GM21723 (cell line): ENCODE measurements around the gene ARIH2.

Experiments used
- ATAC-seq: cut with Tn5 transposase; IDR thresholded peaks from one replicate; pipeline ENCODE4 v1.9.1; 2021; ENCODE audit warnings: mild to moderate bottlenecking, moderate library complexity; ENCODE audit not compliant: unreplicated experiment

ARIH2 gene

DNA sequence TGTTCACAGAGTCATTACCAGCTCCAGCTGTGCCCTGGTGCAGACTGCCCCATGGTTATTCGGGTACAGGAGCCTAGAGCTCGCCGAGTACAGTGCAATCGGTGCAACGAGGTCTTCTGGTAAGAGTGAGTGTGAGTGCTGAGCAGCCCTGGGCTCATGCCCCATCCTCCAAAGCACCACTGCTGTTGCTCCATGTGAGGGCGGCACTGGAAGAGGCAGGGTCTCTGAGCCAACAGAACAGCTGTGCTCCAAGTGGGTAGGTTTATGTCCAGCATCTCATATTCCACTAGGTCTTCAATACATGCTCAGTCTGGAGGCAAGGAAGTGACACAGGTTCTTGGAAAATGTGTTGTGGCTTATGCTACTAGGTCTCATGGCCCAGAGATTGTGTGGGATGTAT lies 51.9 kb downstream of the ARIH2 start:
- no peak for ATAC-seq

GRCh38 chr3:48974076-48974864 lies 55.6 kb downstream of the ARIH2 start:
- ATAC-seq = no peak

DNA sequence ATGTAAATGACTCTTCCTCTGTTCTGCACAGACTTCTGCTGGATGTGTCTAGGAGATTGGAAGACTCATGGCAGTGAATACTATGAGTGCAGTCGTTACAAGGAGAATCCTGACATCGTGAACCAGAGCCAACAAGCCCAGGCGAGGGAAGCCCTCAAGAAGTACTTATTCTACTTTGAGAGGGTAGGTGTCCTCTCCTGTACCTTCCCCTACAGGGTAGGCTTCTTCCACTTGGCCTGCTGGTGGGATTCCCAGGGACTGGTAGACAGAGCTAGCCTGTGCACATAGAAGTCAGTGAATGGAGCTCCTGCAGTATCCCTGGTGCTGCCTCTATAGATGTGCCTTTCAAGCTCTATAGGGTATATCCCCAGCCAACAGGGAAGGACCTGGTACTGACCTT lies 60.8 kb downstream of the ARIH2 start:
- ATAC-seq = no peak

DNA sequence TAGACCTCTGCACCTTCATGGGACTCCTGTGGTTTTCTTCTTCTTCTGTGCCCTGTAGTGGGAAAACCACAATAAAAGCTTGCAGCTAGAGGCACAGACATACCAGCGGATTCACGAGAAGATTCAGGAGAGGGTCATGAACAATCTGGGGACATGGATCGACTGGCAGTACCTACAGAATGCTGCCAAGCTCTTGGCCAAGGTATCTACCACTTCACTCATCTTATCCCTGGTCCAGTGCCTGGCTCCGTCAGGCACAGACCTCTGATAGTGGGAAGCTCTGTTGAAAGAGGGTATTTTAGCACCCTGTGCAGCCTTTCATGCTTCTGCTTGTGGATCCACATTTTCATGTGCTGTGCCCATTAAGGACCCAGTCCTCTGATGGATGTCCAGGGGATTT lies 61.7 kb downstream of the ARIH2 start:
- ATAC-seq = no peak

DNA sequence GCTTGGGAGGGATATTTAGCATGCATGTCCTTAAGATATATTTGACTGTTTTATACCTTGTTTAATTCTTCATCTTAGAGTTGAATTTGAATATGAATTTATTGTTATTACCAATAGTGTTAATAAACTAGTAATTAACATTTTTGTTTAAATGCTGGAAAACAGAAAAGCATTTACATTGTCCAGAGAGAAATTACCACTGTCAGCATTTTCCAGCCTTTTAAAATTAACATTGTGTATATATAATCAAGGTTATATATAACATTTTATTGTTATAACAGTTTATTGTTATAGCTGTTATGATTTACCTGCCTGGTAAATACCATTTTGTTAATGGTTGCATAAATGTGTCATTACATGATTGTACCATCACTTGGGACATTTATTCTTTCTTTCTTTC lies 63.4 kb downstream of the ARIH2 start:
- ATAC-seq = no peak

- no peak for ATAC-seq
These were observed 64.0 kb downstream of the ARIH2 start for GRCh38 chr3:48982686-48983085.

GRCh38 chr3:48983096-48983495 lies 64.5 kb downstream of the ARIH2 start:
- no peak for ATAC-seq

GRCh38 chr3:48984663-48985062 lies 66.0 kb downstream of the ARIH2 start:
- no peak for ATAC-seq

DNA sequence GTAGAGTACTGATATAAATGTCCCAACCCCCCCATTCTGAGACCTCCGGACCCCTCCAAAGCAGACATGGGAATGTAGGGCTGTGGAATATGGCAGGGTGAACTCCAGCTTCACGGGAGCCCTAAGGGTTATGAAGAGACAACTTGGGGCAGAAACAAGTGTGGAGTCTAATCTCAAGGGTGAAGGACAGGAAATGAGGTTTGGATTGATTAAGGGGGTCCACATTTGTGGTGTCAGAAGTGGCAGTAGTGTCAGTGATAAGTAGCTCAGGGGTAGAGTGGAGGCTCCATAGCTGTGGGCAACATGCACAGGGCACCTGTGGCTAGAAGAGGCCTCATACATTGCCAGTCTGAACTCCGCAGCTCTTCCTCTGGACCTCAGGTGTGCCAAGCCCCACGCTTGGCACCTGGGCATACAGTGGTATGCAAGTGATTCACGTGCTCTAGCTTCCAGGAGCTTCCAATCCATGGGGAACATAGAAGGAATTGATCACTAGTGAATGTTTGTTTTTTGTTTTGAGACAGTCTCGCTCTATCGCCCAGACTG lies 67.3 kb downstream of the ARIH2 start:
- no peak for ATAC-seq

DNA sequence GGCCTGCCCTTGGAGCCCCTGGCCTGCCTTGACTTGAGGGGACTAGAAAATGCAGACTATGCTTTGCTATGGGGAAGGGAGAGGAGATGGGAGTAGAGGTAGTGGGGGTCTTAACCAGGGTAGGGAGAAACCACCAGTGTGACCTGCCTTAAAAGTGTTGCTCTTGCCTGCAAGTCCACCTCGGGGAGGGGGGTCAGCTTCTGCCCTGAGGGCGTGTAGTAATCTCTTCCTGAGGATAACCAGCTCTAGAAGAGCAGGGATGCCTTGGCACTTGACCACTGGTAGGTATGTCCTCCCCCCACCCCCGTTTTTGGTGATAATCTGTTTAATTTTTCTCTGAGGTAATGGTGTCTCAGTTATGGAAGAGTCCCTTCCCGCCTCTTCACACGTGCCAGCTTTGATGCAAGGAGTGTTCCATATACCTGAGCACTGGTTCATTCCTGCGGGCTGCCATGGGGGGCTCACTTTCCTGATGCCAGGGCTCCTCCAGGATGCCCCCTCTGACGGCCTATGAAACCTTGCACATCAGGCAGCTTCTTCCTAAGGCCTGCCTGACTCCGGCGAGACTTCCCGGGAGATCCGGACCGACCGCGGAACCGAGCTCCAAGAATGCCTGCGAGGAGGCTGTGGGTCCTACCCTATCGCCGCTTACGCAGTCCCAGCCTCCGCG lies 70.6 kb downstream of the ARIH2 start:
- no peak for ATAC-seq

DNA sequence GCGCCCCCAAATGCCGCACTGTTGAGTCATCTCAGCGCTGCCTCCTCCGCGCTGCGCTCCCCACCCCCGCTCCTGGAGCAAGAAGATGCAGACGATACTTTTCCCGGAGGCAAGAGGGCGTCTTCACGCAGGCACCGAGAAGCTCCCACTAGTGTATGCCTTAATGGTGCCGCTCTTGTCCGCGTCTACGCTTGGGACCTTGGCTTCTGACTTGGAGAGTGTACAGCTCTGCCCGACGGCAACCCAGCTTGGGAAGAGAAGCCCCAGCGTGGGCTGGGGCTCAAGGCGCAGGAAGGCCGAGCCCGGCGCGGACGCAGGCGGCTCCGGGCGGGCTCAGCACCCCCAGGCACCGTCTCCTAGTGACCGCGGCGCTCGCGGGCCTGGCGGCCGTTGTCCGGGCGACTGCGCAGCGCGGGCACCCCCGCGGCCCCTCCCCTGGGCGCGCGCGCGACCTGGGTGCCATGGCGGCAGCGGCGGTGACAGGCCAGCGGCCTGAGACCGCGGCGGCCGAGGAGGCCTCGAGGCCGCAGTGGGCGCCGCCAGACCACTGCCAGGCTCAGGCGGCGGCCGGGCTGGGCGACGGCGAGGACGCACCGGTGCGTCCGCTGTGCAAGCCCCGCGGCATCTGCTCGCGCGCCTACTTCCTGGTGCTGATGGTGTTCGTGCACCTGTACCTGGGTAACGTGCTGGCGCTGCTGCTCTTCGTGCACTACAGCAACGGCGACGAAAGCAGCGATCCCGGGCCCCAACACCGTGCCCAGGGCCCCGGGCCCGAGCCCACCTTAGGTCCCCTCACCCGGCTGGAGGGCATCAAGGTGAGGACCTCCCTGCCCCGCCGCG lies 71.4 kb downstream of the ARIH2 start, which contains the start of gene P4HTM:
Gene P4HTM (plus strand): TSS at position 446 of the 840 bp plus-strand sequence. CDS start 16 bp downstream, at position 462.
- ATAC-seq = peak; percentile 56

GRCh38 chr3:48990636-48991469 lies 72.2 kb downstream of the ARIH2 start:
- peak; percentile 20 for ATAC-seq

DNA sequence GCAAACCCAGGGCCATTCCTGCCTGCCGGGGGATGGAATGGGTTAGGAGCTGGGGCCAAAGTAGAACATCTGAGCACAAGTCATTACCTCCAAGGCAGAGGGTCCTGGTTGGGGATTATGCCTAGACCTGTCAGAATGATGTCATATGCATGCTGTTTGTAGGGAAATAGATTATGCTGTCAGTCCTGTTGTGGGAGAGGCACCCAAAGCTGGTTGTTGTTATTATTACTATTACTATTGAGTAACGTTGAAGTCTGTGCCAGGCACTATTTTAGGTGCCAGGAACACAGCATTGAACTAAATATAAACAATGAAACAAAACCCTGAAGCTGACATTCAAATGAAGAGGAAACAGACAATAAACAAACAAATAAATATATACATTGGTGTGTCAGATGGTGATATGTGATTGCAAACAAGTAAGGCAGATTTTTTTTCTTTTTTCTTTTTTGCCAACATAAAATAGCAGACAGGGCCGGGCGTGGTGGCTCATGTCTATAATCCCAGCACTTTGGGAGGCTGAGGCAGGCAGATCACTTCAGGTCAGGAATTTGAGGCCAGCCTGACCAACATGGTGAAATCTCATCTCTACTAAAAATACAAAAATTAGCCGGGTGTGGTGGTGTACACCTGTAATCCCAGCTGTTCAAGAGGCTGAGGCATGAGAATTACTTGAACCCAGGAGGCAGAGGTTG lies 73.4 kb downstream of the ARIH2 start:
- no peak for ATAC-seq

- ATAC-seq = no peak
These were observed 75.2 kb downstream of the ARIH2 start for GRCh38 chr3:48993834-48994233.

DNA sequence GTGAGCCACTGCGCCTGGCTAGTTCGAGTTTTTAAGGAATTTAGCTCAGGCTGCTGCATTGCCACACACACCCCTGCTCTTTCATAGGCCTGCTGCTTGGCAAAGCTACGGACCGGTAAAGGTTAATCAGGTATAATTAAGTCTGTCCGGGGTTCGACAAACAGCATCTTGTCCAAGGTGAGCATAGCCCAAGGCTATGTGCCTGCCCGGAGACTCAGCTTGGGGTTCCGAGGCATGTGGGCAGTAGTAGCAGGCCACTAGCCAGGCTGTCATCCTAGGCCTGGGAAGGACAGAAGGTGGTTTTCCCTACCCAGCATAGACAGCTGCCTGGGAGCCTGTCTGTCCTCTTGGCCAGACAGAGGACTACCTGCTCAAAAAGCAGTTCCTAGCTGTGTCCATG lies 78.0 kb downstream of the ARIH2 start:
- no peak for ATAC-seq

GRCh38 chr3:48997102-48997635 lies 78.5 kb downstream of the ARIH2 start:
- no peak for ATAC-seq

GRCh38 chr3:48997714-48998637 lies 79.3 kb downstream of the ARIH2 start:
- ATAC-seq = no peak

DNA sequence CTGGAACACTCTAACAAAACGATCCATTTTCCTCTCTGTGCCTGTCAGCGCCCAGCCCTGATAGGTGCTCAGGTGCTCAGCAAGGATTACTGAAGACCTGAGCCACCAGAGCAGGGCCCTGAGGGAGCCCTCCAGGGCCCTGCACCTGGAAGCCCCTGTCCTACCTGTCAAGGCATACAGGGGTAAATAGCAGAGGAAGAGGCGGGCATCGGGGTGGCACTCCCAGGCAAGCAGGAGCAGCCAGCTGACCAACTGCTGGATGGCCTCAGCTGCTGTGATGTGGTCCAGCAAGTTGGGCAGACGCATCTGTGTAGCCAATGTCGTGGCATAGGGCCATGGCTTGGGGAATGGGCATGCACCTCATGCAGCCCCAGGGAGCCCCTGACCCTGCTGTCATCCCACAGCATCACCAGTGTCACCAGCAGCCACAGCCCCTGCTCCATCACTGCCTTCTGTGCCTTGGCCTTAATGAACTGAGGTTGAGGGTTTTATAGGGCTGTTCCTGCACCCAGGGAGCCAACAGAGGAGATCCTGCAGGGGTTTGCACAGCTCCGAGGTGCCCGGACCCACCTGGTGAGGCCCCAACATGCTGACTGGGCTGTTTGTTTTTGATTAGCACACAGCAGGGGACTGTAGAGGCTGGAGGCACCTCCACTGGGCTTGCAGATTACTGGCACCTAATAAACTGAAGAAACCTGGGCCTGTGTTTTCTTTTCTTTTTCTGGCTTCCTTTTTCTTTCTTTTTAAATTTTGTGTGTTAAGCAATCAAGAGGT lies 80.6 kb downstream of the ARIH2 start:
- no peak for ATAC-seq
